A549 (cell line): ENCODE data around the gene CCDC185. TPM values are rescaled to one million over a fixed set of nuclear protein-coding genes. Genes with fewer than 3 reads are reported as not detected.

Source experiments
- ATAC-seq, 2 experiments: fragments of 200-7000 bp in 1 of 2; fragments of >200 bp in 1 of 2; cut with Nextera tagmentation in 1 of 2; cut with Tn5 transposase in 1 of 2; 3 replicates each; pipeline versions ENCODE4 v1.8.0 to v1.9.1; 2018 to 2020; ENCODE audit warnings: mild to moderate bottlenecking in 1 of 2, moderate library complexity in 1 of 2
- CTCF ChIA-PET: fragments of 300-600 bp; sonication (Branson Sonifier 250); formaldehyde crosslinking; extraction: SDS; loops from one replicate; lab custom pipeline; 2021; ENCODE audit warnings: antibody characterized with exemption, inconsistent platforms; lab: Yijun Ruan, JAX
- POLR2A ChIA-PET: fragments of 350-600 bp; formaldehyde crosslinking; extraction: SDS; loops from one replicate; lab custom pipeline; 2021; ENCODE audit warnings: antibody characterized with exemption, inconsistent platforms; lab: Yijun Ruan, JAX
- DNase-seq, 2 experiments: peaks; one replicate each; pipeline versions ENCODE4 v3.0.0 to v3.0.0-alpha.2; 2011 to 2016; ENCODE audit warnings: low read depth in 1 of 2, low spot score in 1 of 2
- FAIRE-seq: peaks from 2 replicates; lab custom pipeline; 2011; peaks lifted over from hg19 to GRCh38; lab: Jason Lieb, UNC
- H3K27ac ChIP-seq, 2 experiments: fragments of >200 bp; sonication (Bioruptor Twin); formaldehyde crosslinking; 3 replicates each; pipeline ENCODE4 v1.5.1; 2016 to 2017
- H3K4me1 ChIP-seq: fragments of >200 bp; sonication (Bioruptor Twin); formaldehyde crosslinking; 3 replicates; pipeline ENCODE4 v1.6.1; 2016
- H3K4me2 ChIP-seq: fragments of >200 bp; sonication (Bioruptor Twin); formaldehyde crosslinking; 3 replicates; pipeline ENCODE4 v1.6.1; 2016
- H3K4me3 ChIP-seq: fragments of >200 bp; sonication (Bioruptor Twin); formaldehyde crosslinking; 3 replicates; pipeline ENCODE4 v1.5.1; 2016
- H3K9me3 ChIP-seq: fragments of >200 bp; sonication (Bioruptor Twin); formaldehyde crosslinking; 3 replicates; pipeline ENCODE4 v1.6.1; 2016
- CHD4 ChIP-seq: fragments of 200-600 bp; sonication (generic); IDR thresholded peaks from 2 replicates; pipeline ENCODE4 v1.6.1; 2016; ENCODE audit warnings: antibody characterized with exemption, mild to moderate bottlenecking, borderline replicate concordance
- EHMT2 ChIP-seq: fragments of 200-600 bp; sonication (generic); IDR thresholded peaks from 2 replicates; pipeline ENCODE4 v1.6.1; 2016; ENCODE audit warnings: antibody characterized with exemption, low read depth, mild to moderate bottlenecking, moderate library complexity
- FOSL2 ChIP-seq, 2 experiments: fragments of 450-650 bp in 1 of 2; fragments of >200 bp in 1 of 2; sonication (Bioruptor Twin) in 1 of 2; formaldehyde crosslinking; IDR thresholded peaks; 2 replicates each; pipeline versions ENCODE4 v1.5.0 to v1.6.1; 2016 to 2020; ENCODE audit warnings: mild to moderate bottlenecking in 1 of 2, moderate library complexity in 1 of 2
- HEYL ChIP-seq: fragments of 250-450 bp; sonication (Bioruptor Pico); IDR thresholded peaks from 2 replicates; pipeline ENCODE4 v1.8.0; 2021; ENCODE audit warnings: mild to moderate bottlenecking, moderate library complexity
- JUN ChIP-seq, 2 experiments: fragments of >200 bp; sonication (Bioruptor Twin); formaldehyde crosslinking; IDR thresholded peaks; 2 replicates in 1 of 2; 3 replicates in 1 of 2; pipeline ENCODE4 v1.6.1; 2016 to 2017
- MAFK ChIP-seq: fragments of 450-650 bp; IDR thresholded peaks from 2 replicates; pipeline ENCODE4 v1.6.1; 2014; ENCODE audit not compliant: partially characterized antibody
- MAZ ChIP-seq: fragments of 150-350 bp; IDR thresholded peaks from 2 replicates; pipeline ENCODE4 v1.6.1; 2014; ENCODE audit warnings: antibody characterized with exemption, low read depth, low read length, borderline replicate concordance
- MYC ChIP-seq: IDR thresholded peaks from 2 replicates; pipeline ENCODE4 v1.6.1; 2012; ENCODE audit warnings: mild to moderate bottlenecking, inconsistent platforms, low read length, improper control_type of control experiment, borderline replicate concordance
- NR3C1 ChIP-seq: fragments of >200 bp; sonication (Bioruptor Twin); formaldehyde crosslinking; IDR thresholded peaks from 3 replicates; pipeline ENCODE4 v1.6.1; 2017
- POLR2A ChIP-seq: IDR thresholded peaks from 2 replicates; pipeline ENCODE4 v1.6.1; 2012; ENCODE audit warnings: mild to moderate bottlenecking, low read length
- POLR2AphosphoS2 ChIP-seq: conservative IDR thresholded peaks from 2 replicates; pipeline ENCODE4 v1.6.1; 2012; ENCODE audit warnings: low read length, improper control_type of control experiment, inconsistent platforms
- RAD21 ChIP-seq, 2 experiments: fragments of >200 bp in 1 of 2; sonication (Bioruptor Twin) in 1 of 2; formaldehyde crosslinking in 1 of 2; IDR thresholded peaks in 1 of 2; conservative IDR thresholded peaks in 1 of 2; 2 replicates in 1 of 2; 3 replicates in 1 of 2; pipeline ENCODE4 v1.6.1; 2012 to 2018; ENCODE audit warnings: inconsistent platforms in 1 of 2
- RCOR1 ChIP-seq: fragments of 150-350 bp; IDR thresholded peaks from 2 replicates; pipeline ENCODE4 v1.6.1; 2014; ENCODE audit warnings: antibody characterized with exemption, low read length, low read depth
- RNF2 ChIP-seq: fragments of 200-600 bp; sonication (generic); IDR thresholded peaks from 2 replicates; pipeline ENCODE4 v1.6.1; 2016; ENCODE audit warnings: low read depth, mild to moderate bottlenecking, antibody characterized with exemption, moderate library complexity, borderline replicate concordance
- TP53 ChIP-seq: fragments of 250-450 bp; sonication (Bioruptor Pico); IDR thresholded peaks from 2 replicates; pipeline ENCODE4 v1.5.0; 2021; ENCODE audit warnings: mild to moderate bottlenecking, moderate library complexity
- WGBS: methylation state at CpG from one replicate; pipeline ENCODE4 v1.1.6; 2017; ENCODE audit errors: missing lambda C conversion rate; 5-methylcytosine and 5-hydroxymethylcytosine counted together
- polyA plus RNA-seq, 4 experiments: library from polyadenylated mRNA; depleted of rRNA in 3 of 4; stranded (reverse); fragments of >200 nt; fragmentation: RNase III in 1 of 4; extraction: RNeasy Plus Mini Kit Qiagen cat#74134 plus additional on column Dnase treatment in 1 of 4; gene quantifications; 2 replicates in 3 of 4; 3 replicates in 1 of 4; pipeline ENCODE4 v1.2.3, GENCODE V29; 2011 to 2017
- small RNA-seq, 6 experiments: library from RNA; depleted of rRNA; stranded (forward); fragments of <200 nt; gene quantifications; one replicate each; pipeline ENCODE3, GENCODE V24; 2012
- TF ChIP-seq, protein P1 (sequence below): fragments of 250-450 bp; sonication (Bioruptor Pico); IDR thresholded peaks from 2 replicates; pipeline ENCODE4 v1.5.0; 2020; ENCODE audit warnings: low read depth, mild to moderate bottlenecking, moderate library complexity
- TF ChIP-seq, protein P2 (sequence below): IDR thresholded peaks from 2 replicates; pipeline ENCODE4 v1.6.1; 2012
- TF ChIP-seq, protein P3 (sequence below): fragments of >200 bp; sonication (Bioruptor Twin); formaldehyde crosslinking; IDR thresholded peaks from 3 replicates; pipeline ENCODE4 v1.5.1; 2016

The CCDC185 gene
- polyA plus RNA-seq, 2 of the 4 experiments (the other 2 are of a cell fraction) = 0.04 TPM; not detected in 1

DNA sequence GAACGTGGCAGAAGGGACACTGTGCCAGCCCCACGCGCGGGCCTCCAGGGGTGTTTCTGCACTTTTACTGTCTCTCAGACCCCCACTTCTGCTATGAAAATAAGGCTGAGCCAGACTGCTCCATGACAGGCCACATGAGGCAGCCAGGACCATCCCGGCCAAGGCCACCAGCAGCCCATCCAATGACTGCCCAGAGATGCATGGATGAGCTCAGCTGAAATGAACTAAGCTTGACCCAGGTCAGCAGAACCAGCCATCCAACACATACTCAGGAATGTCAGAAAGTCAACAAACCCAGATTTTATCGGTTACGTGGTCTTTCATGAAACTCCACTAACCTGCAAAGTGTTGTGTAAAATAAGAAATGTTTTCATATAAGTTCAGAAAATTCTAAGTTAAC lies 51.2 kb downstream of the CCDC185 start:
- no peak for TF ChIP-seq EHMT2
- no peak for TF ChIP-seq NR3C1
- TF ChIP-seq, protein P1, sequence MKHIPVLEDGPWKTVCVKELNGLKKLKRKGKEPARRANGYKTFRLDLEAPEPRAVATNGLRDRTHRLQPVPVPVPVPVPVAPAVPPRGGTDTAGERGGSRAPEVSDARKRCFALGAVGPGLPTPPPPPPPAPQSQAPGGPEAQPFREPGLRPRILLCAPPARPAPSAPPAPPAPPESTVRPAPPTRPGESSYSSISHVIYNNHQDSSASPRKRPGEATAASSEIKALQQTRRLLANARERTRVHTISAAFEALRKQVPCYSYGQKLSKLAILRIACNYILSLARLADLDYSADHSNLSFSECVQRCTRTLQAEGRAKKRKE (CRISPR knock-in tag) = no peak
- TF ChIP-seq, protein P2, sequence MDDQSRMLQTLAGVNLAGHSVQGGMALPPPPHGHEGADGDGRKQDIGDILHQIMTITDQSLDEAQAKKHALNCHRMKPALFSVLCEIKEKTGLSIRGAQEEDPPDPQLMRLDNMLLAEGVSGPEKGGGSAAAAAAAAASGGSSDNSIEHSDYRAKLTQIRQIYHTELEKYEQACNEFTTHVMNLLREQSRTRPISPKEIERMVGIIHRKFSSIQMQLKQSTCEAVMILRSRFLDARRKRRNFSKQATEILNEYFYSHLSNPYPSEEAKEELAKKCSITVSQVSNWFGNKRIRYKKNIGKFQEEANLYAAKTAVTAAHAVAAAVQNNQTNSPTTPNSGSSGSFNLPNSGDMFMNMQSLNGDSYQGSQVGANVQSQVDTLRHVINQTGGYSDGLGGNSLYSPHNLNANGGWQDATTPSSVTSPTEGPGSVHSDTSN = no peak
- TF ChIP-seq POLR2A = no peak
- no peak for TF ChIP-seq CHD4
- TF ChIP-seq RCOR1 = no peak
- no peak for TF ChIP-seq HEYL (CRISPR knock-in tag)
- no peak for TF ChIP-seq JUN (IDR thresholded peaks at IDR 0.05)
- no peak for TF ChIP-seq POLR2AphosphoS2
- TF ChIP-seq FOSL2 (IDR thresholded peaks at IDR 0.05) = no peak
- no peak for TF ChIP-seq FOSL2 (CRISPR knock-in tag; IDR thresholded peaks at IDR 0.05)
- TF ChIP-seq, protein P3, sequence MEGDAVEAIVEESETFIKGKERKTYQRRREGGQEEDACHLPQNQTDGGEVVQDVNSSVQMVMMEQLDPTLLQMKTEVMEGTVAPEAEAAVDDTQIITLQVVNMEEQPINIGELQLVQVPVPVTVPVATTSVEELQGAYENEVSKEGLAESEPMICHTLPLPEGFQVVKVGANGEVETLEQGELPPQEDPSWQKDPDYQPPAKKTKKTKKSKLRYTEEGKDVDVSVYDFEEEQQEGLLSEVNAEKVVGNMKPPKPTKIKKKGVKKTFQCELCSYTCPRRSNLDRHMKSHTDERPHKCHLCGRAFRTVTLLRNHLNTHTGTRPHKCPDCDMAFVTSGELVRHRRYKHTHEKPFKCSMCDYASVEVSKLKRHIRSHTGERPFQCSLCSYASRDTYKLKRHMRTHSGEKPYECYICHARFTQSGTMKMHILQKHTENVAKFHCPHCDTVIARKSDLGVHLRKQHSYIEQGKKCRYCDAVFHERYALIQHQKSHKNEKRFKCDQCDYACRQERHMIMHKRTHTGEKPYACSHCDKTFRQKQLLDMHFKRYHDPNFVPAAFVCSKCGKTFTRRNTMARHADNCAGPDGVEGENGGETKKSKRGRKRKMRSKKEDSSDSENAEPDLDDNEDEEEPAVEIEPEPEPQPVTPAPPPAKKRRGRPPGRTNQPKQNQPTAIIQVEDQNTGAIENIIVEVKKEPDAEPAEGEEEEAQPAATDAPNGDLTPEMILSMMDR = no peak
- TF ChIP-seq TP53 (CRISPR knock-in tag) = no peak
- no peak for TF ChIP-seq MAFK
- TF ChIP-seq RAD21 (conservative IDR thresholded peaks at IDR 0.05 in 1 of 2, IDR thresholded peaks at IDR 0.05 in 1 of 2) = no peak
- TF ChIP-seq MAZ = no peak
- TF ChIP-seq RNF2 = no peak
- TF ChIP-seq MYC = no peak
- H3K4me1 ChIP-seq = no peaks in the 10 kb centered on the region
- DNase-seq (no peak), ATAC-seq (no peak), FAIRE-seq (no peak)
- no peak overlapping the region for H3K4me2 ChIP-seq
- peaks cover 13% of the 10 kb centered on the region; the same call in 2 of the 3 replicates for H3K9me3 ChIP-seq
- WGBS = 38% methylated on average over 7 of the region's 7 CpGs
- POLR2A ChIA-PET = no interaction called here
- H3K27ac ChIP-seq = no peak overlapping the region
- no peak overlapping the region for H3K4me3 ChIP-seq
- CTCF ChIA-PET = no interaction called here

Small RNA genes lying within 50 kb of the gene (small RNA-seq; reads per million reads assigned to genes)
- gene RNU4-57P = 0 reads per million in 6 experiments

Other genes with a start within 250 kb of the CCDC185 start
- gene SUSD4, start 29.2 kb upstream of the CCDC185 start, polyA plus RNA-seq (2011; rRNA removed) = 0.85 and 1.6 TPM in 2 replicates
- 0.61 to 0.67 TPM (median 0.64 TPM) in 3 replicates for gene SUSD4, start 29.2 kb upstream of the CCDC185 start, polyA plus RNA-seq (2017; fragmentation: RNase III; extraction: RNeasy Plus Mini Kit Qiagen cat#74134 plus additional on column Dnase treatment)